ENCODE results near the gene ZFP92.
"Not testable (repeated sequence)": the region's sequence is repeated elsewhere in the genome, so short reads cannot be mapped to it uniquely, and the experiment has no call there.

GRCh38 chrX:153404333-153404732 lies 6.9 kb upstream of the ZFP92 start:
- not testable (repeated sequence) for TF ChIP-seq CTCF (IDR thresholded peaks at IDR 0.05; ENCODE audit: low read length); EZH2 (optimal IDR thresholded peaks at IDR 0.05; ENCODE audit: low read depth, low read length); EZH2phosphoT487 (IDR thresholded peaks at IDR 0.05; ENCODE audit: low read length)

Data from MM.1S (cell line).